Epithelial cell of esophagus (primary cell): ENCODE measurements around the gene SAA1.
"Not testable (repeated sequence)": the region's sequence is repeated elsewhere in the genome, so short reads cannot be mapped to it uniquely, and the experiment has no call there.

Source experiments
- DNase-seq: peaks from one replicate; pipeline ENCODE4 v3.0.0; 2010; ENCODE audit warnings: low read depth
- H3K4me3 ChIP-seq: 2 replicates; pipeline ENCODE4 v1.5.1; 2011; ENCODE audit warnings: mild to moderate bottlenecking, low read length, control low read depth
- CTCF ChIP-seq: IDR thresholded peaks from 2 replicates; pipeline ENCODE4 v1.5.1; 2011; ENCODE audit warnings: low read depth, mild to moderate bottlenecking, low read length, control low read depth, inconsistent platforms; ENCODE audit not compliant: insufficient read depth; ENCODE audit errors: missing control alignments

SAA1 gene

DNA sequence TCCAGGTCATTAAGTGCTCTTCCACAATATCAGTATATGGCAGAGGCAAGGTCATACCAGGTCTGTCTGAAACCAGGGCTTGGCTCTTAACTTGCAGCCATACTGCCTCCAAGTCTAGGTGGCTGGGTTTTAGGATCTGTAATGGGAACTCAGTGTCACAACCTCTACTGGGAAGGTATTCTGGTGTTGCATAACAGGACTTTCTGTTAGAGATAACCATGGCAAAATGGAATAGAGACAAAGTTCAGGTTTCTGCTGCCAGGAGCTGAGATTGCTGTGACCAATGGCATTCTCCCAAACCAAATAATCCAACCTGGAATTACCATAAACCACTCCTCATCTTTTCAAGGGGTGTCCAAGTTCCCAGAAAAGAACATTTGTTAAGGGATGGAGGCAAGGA is 6.8 kb upstream of the SAA1 start:
- no peak for DNase-seq
- TF ChIP-seq CTCF: no peak
- H3K4me3 ChIP-seq: no peak overlapping the region

DNA sequence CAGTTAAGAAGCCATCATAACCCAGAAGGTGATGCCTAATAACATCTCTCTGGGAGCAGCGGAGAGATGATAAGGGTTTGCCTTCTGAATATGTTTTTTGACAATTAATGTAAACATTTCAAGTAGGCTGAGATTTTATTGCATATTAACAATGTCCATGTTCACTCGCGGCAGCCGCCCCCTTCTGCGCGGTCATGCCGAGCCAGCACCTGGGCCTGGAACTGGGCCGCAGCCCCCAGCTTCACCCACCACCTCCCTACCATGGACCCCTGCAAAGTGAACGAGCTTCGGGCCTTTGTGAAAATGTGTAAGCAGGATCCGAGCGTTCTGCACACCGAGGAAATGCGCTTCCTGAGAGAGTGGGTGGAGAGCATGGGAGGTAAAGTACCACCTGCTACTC is 4.3 kb upstream of the SAA1 start:
- H3K4me3 ChIP-seq: no peak overlapping the region
- no peak for TF ChIP-seq CTCF
- DNase-seq: no peak

DNA sequence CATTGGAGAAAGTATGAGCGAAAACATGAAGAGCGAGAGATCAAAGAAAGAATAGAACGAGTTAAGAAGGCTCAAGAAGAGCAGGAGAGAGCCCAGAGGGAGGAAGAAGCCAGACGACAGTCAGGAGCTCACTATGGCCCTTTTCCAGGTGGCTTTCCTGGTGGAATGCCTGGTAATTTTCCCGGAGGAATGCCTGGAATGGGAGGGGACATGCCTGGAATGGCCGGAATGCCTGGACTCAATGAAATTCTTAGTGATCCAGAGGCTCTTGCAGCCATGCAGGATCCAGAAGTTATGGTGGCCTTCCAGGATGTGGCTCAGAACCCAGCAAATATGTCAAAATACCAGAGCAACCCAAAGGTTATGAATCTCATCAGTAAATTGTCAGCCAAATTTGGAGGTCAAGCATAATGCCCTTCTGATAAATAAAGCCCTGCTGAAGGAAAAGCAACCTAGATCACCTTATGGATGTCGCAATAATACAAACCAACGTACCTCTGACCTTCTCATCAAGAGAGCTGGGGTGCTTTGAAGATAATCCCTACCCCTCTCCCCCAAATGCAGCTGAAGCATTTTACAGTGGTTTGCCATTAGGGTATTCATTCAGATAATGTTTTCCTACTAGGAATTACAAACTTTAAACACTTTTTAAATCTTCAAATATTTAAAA is 3.2 kb upstream of the SAA1 start:
- DNase-seq, H3K4me3 ChIP-seq: not testable (repeated sequence)

DNA sequence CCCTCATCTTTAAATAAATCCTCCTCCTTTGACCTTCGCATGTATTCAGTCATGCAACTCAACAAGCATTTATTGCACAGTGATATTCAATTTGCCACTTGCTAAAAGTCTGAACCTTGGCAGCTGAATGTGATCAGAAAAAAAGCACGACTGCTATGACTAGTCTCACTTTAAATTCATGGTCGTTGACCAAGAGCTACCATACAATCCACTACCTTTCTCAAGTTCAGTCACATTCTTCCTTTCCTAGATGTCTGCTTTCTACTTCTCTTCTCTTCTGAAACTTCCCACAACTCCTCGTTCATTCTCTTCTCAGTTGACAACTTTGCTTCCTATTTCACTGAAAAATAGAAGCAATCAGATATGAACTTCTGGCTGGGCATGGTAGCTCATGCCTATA is 2.0 kb upstream of the SAA1 start:
- H3K4me3 ChIP-seq: no peak overlapping the region
- TF ChIP-seq CTCF: no peak
- DNase-seq: no peak

- no peak for DNase-seq
- no peak for TF ChIP-seq CTCF
- H3K4me3 ChIP-seq: no peak overlapping the region
Measured at GRCh38 chr11:18264677-18265555, 1.1 kb upstream of the SAA1 start.

DNA sequence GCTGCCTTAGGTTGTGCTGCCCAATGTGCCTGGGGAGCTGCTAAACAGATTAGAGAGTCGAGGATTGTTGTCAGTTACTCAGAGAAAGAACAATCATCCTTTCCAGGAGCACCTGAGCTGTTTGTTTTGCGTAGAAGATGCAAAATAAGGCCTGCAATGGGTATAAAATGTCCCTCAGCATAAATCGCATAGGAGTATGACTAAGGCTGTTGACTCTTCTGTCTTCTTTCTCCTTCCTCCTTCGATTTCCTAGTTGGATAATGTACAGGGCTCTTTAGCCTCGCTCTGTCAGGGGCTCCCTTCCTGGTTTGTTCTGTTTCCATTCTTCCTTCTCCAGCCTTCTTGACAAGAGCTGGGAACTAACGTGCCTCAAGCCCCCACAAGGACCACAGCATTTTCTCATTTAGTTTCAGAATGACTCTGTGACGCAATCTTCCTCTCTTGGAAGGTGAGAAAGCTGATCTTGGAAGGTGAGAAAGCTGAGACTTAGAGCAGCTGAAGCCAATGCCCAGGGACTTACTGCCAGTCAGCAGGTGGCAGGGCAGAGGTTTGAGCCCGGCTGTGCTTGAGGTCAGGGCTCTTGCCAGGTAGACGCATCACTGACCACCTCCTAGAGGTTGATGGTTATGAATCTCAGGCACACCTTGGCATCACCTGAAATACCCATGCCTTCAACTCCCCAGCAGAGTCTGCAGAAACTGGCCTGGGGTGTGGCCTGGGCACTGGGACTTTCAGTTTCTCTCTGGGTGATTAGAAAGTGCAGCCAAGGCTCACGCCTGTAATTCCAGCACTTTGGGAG is 1.5 kb downstream of the SAA1 start:
- not testable (repeated sequence) for DNase-seq

DNA sequence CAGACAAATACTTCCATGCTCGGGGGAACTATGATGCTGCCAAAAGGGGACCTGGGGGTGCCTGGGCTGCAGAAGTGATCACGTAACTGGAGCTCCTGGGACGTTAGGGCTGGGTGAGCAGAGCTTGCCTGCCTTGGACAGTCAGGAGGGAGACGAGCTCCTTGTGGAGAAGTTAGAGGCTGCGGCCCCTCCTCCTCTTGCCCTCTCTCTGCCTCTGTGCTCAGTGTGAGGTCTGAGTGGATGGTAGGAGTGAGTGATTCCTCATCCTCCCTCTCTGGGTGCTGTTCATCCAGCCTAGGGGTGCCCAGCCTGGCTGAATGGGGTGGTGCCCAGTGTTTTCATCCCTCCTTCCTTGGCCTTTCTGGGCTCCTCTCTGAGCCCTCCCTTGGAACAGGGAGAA is 3.2 kb downstream of the SAA1 start:
- not testable (repeated sequence) for H3K4me3 ChIP-seq, DNase-seq

More for the DNA sequence above, 1.5 kb downstream of the SAA1 start:
- not testable (repeated sequence) for H3K4me3 ChIP-seq

- peak; percentile 26 for TF ChIP-seq CTCF
- DNase-seq: no peak
- no peak overlapping the region for H3K4me3 ChIP-seq
Measured at GRCh38 chr11:18270102-18270501, 4.0 kb downstream of the SAA1 start.
